HepG2 (cell line): ENCODE data around the gene ICE2. TPM values are rescaled to one million over a fixed set of nuclear protein-coding genes. Genes with fewer than 3 reads are reported as not detected.
A peak's percentile ranks its signal among the peaks of the same experiment; 100 is the strongest.

ENCODE experiments used
- ATAC-seq: fragments of 200-7000 bp; cut with Tn5 transposase; 3 replicates; pipeline ENCODE4 v1.9.1; 2020; ENCODE audit warnings: mild to moderate bottlenecking, moderate library complexity
- BruUV-seq: library from RNA; stranded (reverse); fragments of 400-500 nt; replicated peaks from 2 replicates; lab custom pipeline; 2021; lab: Mats Ljungman, UMichigan
- CTCF ChIA-PET: fragments of 300-600 bp; formaldehyde crosslinking; extraction: SDS; loops from one replicate; lab custom pipeline; 2021; ENCODE audit warnings: low total read pairs, inconsistent platforms, low intra/inter-chr PET ratio; lab: Yijun Ruan, JAX
- POLR2A ChIA-PET: fragments of 350-600 bp; sonication (Branson Sonifier 250); formaldehyde crosslinking; loops from one replicate; lab custom pipeline; 2020; ENCODE audit warnings: antibody characterized with exemption, inconsistent platforms; lab: Yijun Ruan, JAX
- DNase-seq: peaks from one replicate; pipeline ENCODE4 v3.0.0-alpha.2; 2015; ENCODE audit warnings: low spot score
- FAIRE-seq: peaks from 3 replicates; lab custom pipeline; 2011; peaks lifted over from hg19 to GRCh38; lab: Jason Lieb, UNC
- H2AFZ ChIP-seq: one replicate; pipeline ENCODE4 v1.6.1; 2011; ENCODE audit warnings: low read length, inconsistent platforms
- H3K27ac ChIP-seq: fragments of 300-600 bp; 3 replicates; pipeline ENCODE4 v1.8.0; 2011; ENCODE audit warnings: mixed run types, mild to moderate bottlenecking, mixed read lengths, low read length, inconsistent platforms; ENCODE audit not compliant: insufficient read depth; ENCODE audit errors: extremely low read length
- H3K27me3 ChIP-seq, 2 experiments: fragments of 200-600 bp in 1 of 2; 2 replicates in 1 of 2; 3 replicates in 1 of 2; pipeline versions ENCODE4 v1.6.0 to v1.8.0; 2011; ENCODE audit warnings: low read length in 2 of 2, mild to moderate bottlenecking in 2 of 2, moderate library complexity in 2 of 2, inconsistent platforms in 1 of 2; ENCODE audit not compliant: insufficient read depth in 2 of 2, control insufficient read depth in 1 of 2
- H3K36me3 ChIP-seq, 2 experiments: fragments of 200-600 bp in 1 of 2; replicated peaks in 1 of 2; 2 replicates in 1 of 2; 3 replicates in 1 of 2; pipeline versions ENCODE4 v1.5.1 to v1.8.0; 2011; ENCODE audit warnings: low read length in 2 of 2, inconsistent platforms in 1 of 2; ENCODE audit not compliant: insufficient read depth in 2 of 2, control insufficient read depth in 1 of 2
- H3K4me1 ChIP-seq: 2 replicates; pipeline ENCODE4 v1.5.1; 2012; ENCODE audit warnings: low read length, inconsistent platforms; ENCODE audit not compliant: insufficient read depth
- H3K4me2 ChIP-seq: 2 replicates; pipeline ENCODE4 v1.6.0; 2011; ENCODE audit warnings: low read depth, low read length, inconsistent platforms
- H3K4me3 ChIP-seq, 3 experiments: fragments of 200-600 bp in 1 of 3; sonication (generic), shearing (Covaris generic) in 1 of 3; replicated peaks in 1 of 3; 2 replicates each; pipeline ENCODE4 v1.5.1; 2011 to 2016; ENCODE audit warnings: low read length in 3 of 3, inconsistent platforms in 2 of 3, low read depth in 2 of 3, mild to moderate bottlenecking in 2 of 3, control low read depth in 1 of 3, mixed read lengths in 1 of 3; ENCODE audit not compliant: insufficient read depth in 1 of 3
- H3K79me2 ChIP-seq: one replicate; pipeline ENCODE4 v1.6.1; 2011; ENCODE audit warnings: low read length, inconsistent platforms; ENCODE audit not compliant: insufficient read depth
- H3K9ac ChIP-seq: 2 replicates; pipeline ENCODE4 v1.6.0; 2011; ENCODE audit warnings: mild to moderate bottlenecking, low read depth, low read length, inconsistent platforms; ENCODE audit not compliant: insufficient read depth
- H3K9me3 ChIP-seq: 2 replicates; pipeline ENCODE4 v1.5.1; 2012; ENCODE audit warnings: mild to moderate bottlenecking, low read length
- H4K20me1 ChIP-seq: 2 replicates; pipeline ENCODE4 v1.6.0; 2011; ENCODE audit warnings: inconsistent platforms, mild to moderate bottlenecking, low read length, moderate library complexity; ENCODE audit not compliant: insufficient read depth
- ATRX ChIP-seq: sonication (generic); formaldehyde crosslinking; IDR thresholded peaks from 2 replicates; pipeline ENCODE4 v1.4.0; 2020; ENCODE audit warnings: missing genetic modification reagents, borderline replicate concordance
- CERS6 ChIP-seq: sonication (generic); formaldehyde crosslinking; IDR thresholded peaks from 2 replicates; pipeline ENCODE4 v1.5.0; 2020; ENCODE audit warnings: missing genetic modification reagents
- FOSL2 ChIP-seq: sonication (generic); formaldehyde crosslinking; IDR thresholded peaks from 2 replicates; pipeline ENCODE4 v1.4.0; 2020; ENCODE audit warnings: missing genetic modification reagents
- FOXA1 ChIP-seq, 2 experiments: fragments of 450-650 bp in 1 of 2; sonication (generic) in 1 of 2; formaldehyde crosslinking in 1 of 2; IDR thresholded peaks; 2 replicates each; pipeline versions ENCODE4 v1.4.0 to v1.6.1; 2016 to 2020; ENCODE audit warnings: missing genetic modification reagents in 1 of 2
- FOXA3 ChIP-seq: IDR thresholded peaks from 2 replicates; pipeline ENCODE4 v1.6.1; 2016; ENCODE audit warnings: missing genetic modification reagents, missing compliant biosample characterization
- IRF2 ChIP-seq: IDR thresholded peaks from 2 replicates; pipeline ENCODE4 v1.6.1; 2018; ENCODE audit warnings: missing genetic modification reagents, missing compliant biosample characterization
- KDM4B ChIP-seq: sonication (generic); formaldehyde crosslinking; IDR thresholded peaks from 2 replicates; pipeline ENCODE4 v1.4.0; 2020; ENCODE audit warnings: missing genetic modification reagents
- KMT2B ChIP-seq: IDR thresholded peaks from 2 replicates; pipeline ENCODE4 v1.6.1; 2016; ENCODE audit warnings: missing genetic modification reagents, missing compliant biosample characterization
- MTF2 ChIP-seq: sonication (generic); formaldehyde crosslinking; IDR thresholded peaks from 2 replicates; pipeline ENCODE4 v1.5.0; 2020; ENCODE audit warnings: missing genetic modification reagents, borderline replicate concordance
- NKX3-1 ChIP-seq: sonication (generic); formaldehyde crosslinking; IDR thresholded peaks from 2 replicates; pipeline ENCODE4 v1.5.0; 2020; ENCODE audit warnings: missing genetic modification reagents
- SNAPC2 ChIP-seq: sonication (generic); formaldehyde crosslinking; IDR thresholded peaks from 2 replicates; pipeline ENCODE4 v1.8.1; 2022; ENCODE audit warnings: mild to moderate bottlenecking, missing genetic modification reagents
- ZFAT ChIP-seq: sonication (generic); formaldehyde crosslinking; conservative IDR thresholded peaks from 2 replicates; pipeline ENCODE4 v1.8.1; 2023; ENCODE audit warnings: missing genetic modification reagents, inconsistent platforms
- ZNF121 ChIP-seq: sonication (generic); formaldehyde crosslinking; IDR thresholded peaks from 2 replicates; pipeline ENCODE4 v1.5.0; 2020; ENCODE audit warnings: mild to moderate bottlenecking, missing genetic modification reagents
- ZNF317 ChIP-seq: sonication (generic); formaldehyde crosslinking; IDR thresholded peaks from 2 replicates; pipeline ENCODE4 v1.5.0; 2020; ENCODE audit warnings: mild to moderate bottlenecking, missing genetic modification reagents
- ZNF460 ChIP-seq: sonication (generic); formaldehyde crosslinking; IDR thresholded peaks from 2 replicates; pipeline ENCODE4 v1.5.1; 2020; ENCODE audit warnings: missing genetic modification reagents, mild to moderate bottlenecking, borderline replicate concordance
- ZNF530 ChIP-seq: sonication (generic); formaldehyde crosslinking; IDR thresholded peaks from 2 replicates; pipeline ENCODE4 v1.5.0; 2020; ENCODE audit warnings: low read depth, mild to moderate bottlenecking, missing genetic modification reagents
- WGBS: methylation state at CpG from one replicate; pipeline ENCODE4 v1.1.6; 2017; ENCODE audit warnings: low lambda C conversion rate; 5-methylcytosine and 5-hydroxymethylcytosine counted together
- in situ Hi-C: cut with HindIII; loops from 2 replicates; pipeline ENCODE4 v1.10.0; 2017; ENCODE audit warnings: low pct_unique_long_range_greater_than_20kb; ENCODE audit not compliant: extremely low pct_ligation_motif_present
- intact Hi-C: fragments of 100-400 bp; cut with micrococcal nuclease; formaldehyde crosslinking; loops from one replicate; pipeline ENCODE4 v1.10.0; 2022; ENCODE audit not compliant: unreplicated experiment
- polyA plus RNA-seq, 8 experiments: library from polyadenylated mRNA; depleted of rRNA in 3 of 8; stranded (reverse) in 7 of 8; unstranded in 1 of 8; fragments of >200 nt; fragmentation: Illumina TruSeq in 4 of 8; extraction: Trizol in 4 of 8; gene quantifications; 2 replicates each; pipeline versions ENCODE4 v1.2.1 to v1.2.3, GENCODE V29; 2011 to 2016; ENCODE audit warnings: low read depth in 4 of 8, missing spikeins in 1 of 8, mixed read lengths in 1 of 8; ENCODE audit not compliant: insufficient read depth in 1 of 8
- total RNA-seq, 5 experiments: library from RNA; depleted of rRNA; stranded (reverse); fragments of >200 nt; fragmentation: Illumina TruSeq; extraction: Trizol; gene quantifications; 2 replicates each; pipeline ENCODE4 v1.2.3, GENCODE V29; 2016; ENCODE audit warnings: low read depth in 1 of 5
- TF ChIP-seq, protein P1 (sequence below): sonication (generic); formaldehyde crosslinking; IDR thresholded peaks from 2 replicates; pipeline ENCODE4 v1.4.0; 2020; ENCODE audit warnings: missing genetic modification reagents
- TF ChIP-seq, protein P2 (sequence below): sonication (generic); formaldehyde crosslinking; IDR thresholded peaks from 2 replicates; pipeline ENCODE4 v1.5.1; 2020; ENCODE audit warnings: mild to moderate bottlenecking, missing genetic modification reagents, moderate library complexity

ICE2 gene
- total and polyA plus RNA-seq, 2 of the 13 experiments (the other 11 are each of a cell fraction or from before 2014, with no cell fraction given), result 24.8 to 26.4 TPM

- no peak for TF ChIP-seq CERS6 (CRISPR knock-in tag)
- no peak for TF ChIP-seq ZNF530
- no peak for TF ChIP-seq KMT2B (CRISPR knock-in tag)
- TF ChIP-seq KDM4B, result no peak
- no peak for TF ChIP-seq ZFAT (CRISPR knock-in tag)
- no peak for TF ChIP-seq NKX3-1 (CRISPR knock-in tag)
- TF ChIP-seq IRF2 (CRISPR knock-in tag), result no peak
- TF ChIP-seq SNAPC2 (CRISPR knock-in tag), result no peak
- TF ChIP-seq ATRX (CRISPR knock-in tag), result no peak
Observed at GRCh38 chr15:60416484-60416883, 62.5 kb downstream of the ICE2 start (continued).

DNA sequence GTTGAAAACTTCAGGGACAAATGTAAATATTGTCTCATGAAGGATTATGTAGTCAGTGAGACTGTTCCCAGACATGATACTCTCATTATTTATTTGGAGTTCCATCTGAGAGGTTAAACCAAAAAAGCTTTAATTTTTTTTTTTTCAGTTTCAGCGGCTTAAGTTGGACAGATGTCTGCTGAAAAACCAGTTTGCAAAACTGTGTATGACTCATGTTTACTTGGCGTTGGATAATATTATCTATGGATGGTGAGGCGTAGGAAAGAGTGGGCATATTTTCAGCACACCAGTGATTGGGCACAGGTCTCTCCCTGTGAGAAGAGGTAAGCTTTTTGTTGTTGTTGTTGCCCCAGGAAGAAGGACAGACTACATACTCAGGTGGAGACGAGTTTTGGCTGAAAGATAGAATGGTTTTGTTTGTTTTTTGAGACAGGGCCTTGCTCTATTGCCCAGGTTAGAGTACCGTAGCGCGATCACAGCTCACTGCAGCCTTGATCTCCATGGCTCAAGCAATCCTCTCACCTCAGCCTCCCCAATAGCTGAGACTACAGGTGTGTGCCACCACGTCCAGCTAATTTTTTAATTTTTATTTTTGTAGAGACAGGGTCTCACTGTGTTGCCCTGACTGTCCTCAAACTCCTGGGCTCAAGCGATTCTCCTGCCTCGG lies 64.8 kb downstream of the ICE2 start:
- H2AFZ ChIP-seq, result no peak overlapping the region
- no peak for FAIRE-seq
- DNase-seq, result no peak
- no peaks in the 10 kb centered on the region for H3K27me3 ChIP-seq
- no TSS peak for BruUV-seq
- no peaks in the 10 kb centered on the region for H3K79me2 ChIP-seq
- in situ Hi-C loops, result no loop called here
- H3K36me3 ChIP-seq, result no peaks in the 10 kb centered on the region
- CTCF ChIA-PET, result no interaction called here
- no peak overlapping the region for H3K9ac ChIP-seq
- intact Hi-C loops, result no loop called here
- peaks cover 15% of the 10 kb centered on the region for H3K4me1 ChIP-seq
- POLR2A ChIA-PET, result interaction anchor here (1.3 kb wide), 1 partner anchor 21 kb away, joined by 4 read pairs; no protein-coding TSS in a partner anchor
- no peak overlapping the region for H3K27ac ChIP-seq
- no peak overlapping the region for H3K4me2 ChIP-seq
- H3K4me3 ChIP-seq, result no peak overlapping the region
- ATAC-seq, result peak; percentile 28; the same call in 1 of the 3 replicates
- H3K9me3 ChIP-seq, result no peaks in the 10 kb centered on the region
- TF ChIP-seq MTF2 (CRISPR knock-in tag) (no peak), ZNF460 (CRISPR knock-in tag) (peak; percentile 46; the same call in 1 of the 2 replicates), ZNF317 (CRISPR knock-in tag) (peak; percentile 96), FOXA1 (IDR thresholded peaks at IDR 0.05) (no peak), FOXA1 (CRISPR knock-in tag; IDR thresholded peaks at IDR 0.05) (peak; percentile 17; the same call in 1 of the 2 replicates), FOXA3 (CRISPR knock-in tag) (0 out of 2 replicates have a peak, but pooled peaks have one; percentile 32), FOSL2 (CRISPR knock-in tag) (peak; percentile 75), ZNF121 (CRISPR knock-in tag) (peak; percentile 79)
- TF ChIP-seq, protein P1, sequence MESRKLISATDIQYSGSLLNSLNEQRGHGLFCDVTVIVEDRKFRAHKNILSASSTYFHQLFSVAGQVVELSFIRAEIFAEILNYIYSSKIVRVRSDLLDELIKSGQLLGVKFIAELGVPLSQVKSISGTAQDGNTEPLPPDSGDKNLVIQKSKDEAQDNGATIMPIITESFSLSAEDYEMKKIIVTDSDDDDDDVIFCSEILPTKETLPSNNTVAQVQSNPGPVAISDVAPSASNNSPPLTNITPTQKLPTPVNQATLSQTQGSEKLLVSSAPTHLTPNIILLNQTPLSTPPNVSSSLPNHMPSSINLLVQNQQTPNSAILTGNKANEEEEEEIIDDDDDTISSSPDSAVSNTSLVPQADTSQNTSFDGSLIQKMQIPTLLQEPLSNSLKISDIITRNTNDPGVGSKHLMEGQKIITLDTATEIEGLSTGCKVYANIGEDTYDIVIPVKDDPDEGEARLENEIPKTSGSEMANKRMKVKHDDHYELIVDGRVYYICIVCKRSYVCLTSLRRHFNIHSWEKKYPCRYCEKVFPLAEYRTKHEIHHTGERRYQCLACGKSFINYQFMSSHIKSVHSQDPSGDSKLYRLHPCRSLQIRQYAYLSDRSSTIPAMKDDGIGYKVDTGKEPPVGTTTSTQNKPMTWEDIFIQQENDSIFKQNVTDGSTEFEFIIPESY (CRISPR knock-in tag), result peak; percentile 80
- TF ChIP-seq, protein P2, sequence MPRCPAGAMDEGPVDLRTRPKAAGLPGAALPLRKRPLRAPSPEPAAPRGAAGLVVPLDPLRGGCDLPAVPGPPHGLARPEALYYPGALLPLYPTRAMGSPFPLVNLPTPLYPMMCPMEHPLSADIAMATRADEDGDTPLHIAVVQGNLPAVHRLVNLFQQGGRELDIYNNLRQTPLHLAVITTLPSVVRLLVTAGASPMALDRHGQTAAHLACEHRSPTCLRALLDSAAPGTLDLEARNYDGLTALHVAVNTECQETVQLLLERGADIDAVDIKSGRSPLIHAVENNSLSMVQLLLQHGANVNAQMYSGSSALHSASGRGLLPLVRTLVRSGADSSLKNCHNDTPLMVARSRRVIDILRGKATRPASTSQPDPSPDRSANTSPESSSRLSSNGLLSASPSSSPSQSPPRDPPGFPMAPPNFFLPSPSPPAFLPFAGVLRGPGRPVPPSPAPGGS, result no peak
- WGBS, result 70% methylated on average over 10 of the region's 10 CpGs
- no peaks in the 10 kb centered on the region for H4K20me1 ChIP-seq
